Fibroblast of mammary gland (primary cell): ENCODE measurements around the gene BORA.

ENCODE experiments used
- DNase-seq: peaks from one replicate; pipeline ENCODE4 v3.0.0-alpha.2; 2010; ENCODE audit warnings: low read depth
- H3K4me3 ChIP-seq: 2 replicates; pipeline ENCODE4 v1.5.1; 2011; ENCODE audit warnings: low read depth, mild to moderate bottlenecking, low read length, moderate library complexity; ENCODE audit not compliant: control insufficient read depth
- TF ChIP-seq, protein P1 (sequence below): conservative IDR thresholded peaks from 2 replicates; pipeline ENCODE4 v1.5.1; 2011; ENCODE audit warnings: low read depth, low read length, inconsistent platforms; ENCODE audit not compliant: control insufficient read depth, insufficient read depth

BORA gene

DNA sequence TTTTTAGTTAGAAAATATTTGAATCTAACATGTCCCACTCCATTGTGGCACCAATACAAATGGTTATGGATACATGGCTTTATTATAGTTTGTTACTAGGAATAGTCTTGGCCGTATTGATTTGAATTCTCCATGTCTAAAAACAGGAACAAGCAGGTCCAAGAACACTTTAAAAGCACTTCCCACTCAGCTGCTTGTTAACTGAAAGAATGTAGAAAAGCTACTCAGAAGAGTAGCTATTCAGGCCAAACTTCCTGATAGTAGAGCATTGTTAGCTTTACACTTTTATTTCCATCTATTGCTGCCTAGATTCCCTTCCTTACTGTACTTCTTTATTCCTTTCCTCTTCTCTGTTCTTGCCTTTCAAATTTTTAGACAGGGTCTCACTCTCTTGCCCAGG, 61.1 kb downstream of the BORA start:
- no peak overlapping the region for H3K4me3 ChIP-seq
- TF ChIP-seq, protein P1, sequence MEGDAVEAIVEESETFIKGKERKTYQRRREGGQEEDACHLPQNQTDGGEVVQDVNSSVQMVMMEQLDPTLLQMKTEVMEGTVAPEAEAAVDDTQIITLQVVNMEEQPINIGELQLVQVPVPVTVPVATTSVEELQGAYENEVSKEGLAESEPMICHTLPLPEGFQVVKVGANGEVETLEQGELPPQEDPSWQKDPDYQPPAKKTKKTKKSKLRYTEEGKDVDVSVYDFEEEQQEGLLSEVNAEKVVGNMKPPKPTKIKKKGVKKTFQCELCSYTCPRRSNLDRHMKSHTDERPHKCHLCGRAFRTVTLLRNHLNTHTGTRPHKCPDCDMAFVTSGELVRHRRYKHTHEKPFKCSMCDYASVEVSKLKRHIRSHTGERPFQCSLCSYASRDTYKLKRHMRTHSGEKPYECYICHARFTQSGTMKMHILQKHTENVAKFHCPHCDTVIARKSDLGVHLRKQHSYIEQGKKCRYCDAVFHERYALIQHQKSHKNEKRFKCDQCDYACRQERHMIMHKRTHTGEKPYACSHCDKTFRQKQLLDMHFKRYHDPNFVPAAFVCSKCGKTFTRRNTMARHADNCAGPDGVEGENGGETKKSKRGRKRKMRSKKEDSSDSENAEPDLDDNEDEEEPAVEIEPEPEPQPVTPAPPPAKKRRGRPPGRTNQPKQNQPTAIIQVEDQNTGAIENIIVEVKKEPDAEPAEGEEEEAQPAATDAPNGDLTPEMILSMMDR, result no peak
- no peak for DNase-seq

DNA sequence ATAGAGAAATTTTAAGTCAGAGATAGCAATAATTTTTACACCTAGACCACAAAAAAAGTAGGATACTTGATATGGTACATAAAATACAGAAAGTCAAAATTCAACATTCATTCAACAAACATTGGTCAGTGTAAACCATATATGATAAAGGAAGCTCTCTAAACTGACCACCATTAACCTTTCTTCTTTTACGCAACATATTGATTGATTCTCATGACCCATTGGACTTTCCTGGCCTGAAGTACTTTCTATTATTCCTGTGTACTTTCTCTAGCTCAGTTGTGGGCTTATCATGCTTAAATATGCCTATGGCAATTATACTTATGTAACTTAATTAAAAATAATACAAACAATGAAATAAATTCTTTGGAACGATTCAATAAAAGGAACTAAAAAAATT, 64.9 kb downstream of the BORA start:
- DNase-seq, result no peak
- no peak overlapping the region for H3K4me3 ChIP-seq
- TF ChIP-seq, protein P1, result no peak

GRCh38 chr13:72798817-72799216, 71.1 kb downstream of the BORA start:
- no peak for DNase-seq
- H3K4me3 ChIP-seq, result no peak overlapping the region
- TF ChIP-seq, protein P1, result no peak

DNA sequence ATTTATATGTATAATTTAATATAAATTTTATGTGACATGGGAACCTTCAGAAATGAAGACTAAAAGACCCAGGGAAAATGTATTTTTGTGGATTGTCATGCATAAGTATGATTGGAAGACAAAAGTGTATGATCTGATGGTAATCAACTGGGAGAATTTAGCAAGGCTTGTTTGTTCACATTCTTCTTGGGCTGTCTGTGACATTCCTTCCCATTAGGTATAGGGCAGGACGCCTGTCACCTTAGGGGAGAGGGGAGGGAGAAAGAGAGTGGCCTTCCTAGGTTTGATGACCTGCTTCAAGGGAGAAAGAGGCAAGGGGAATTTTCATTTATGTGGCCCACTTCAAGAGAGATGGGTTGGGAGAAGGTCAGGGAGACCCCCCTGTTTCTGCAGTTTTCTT, 76.6 kb downstream of the BORA start:
- no peak overlapping the region for H3K4me3 ChIP-seq
- TF ChIP-seq, protein P1, result no peak
- DNase-seq, result no peak
